HEK293 (cell line): ENCODE measurements around the gene EVA1B.

Experiments
- HIC1 ChIP-seq: fragments of 450-650 bp; formaldehyde crosslinking; IDR thresholded peaks from 2 replicates; pipeline ENCODE4 v1.5.1; 2016; ENCODE audit warnings: missing biosample characterization, missing genetic modification characterization
- KLF1 ChIP-seq: fragments of 450-650 bp; formaldehyde crosslinking; IDR thresholded peaks from 2 replicates; pipeline ENCODE4 v1.5.1; 2016; ENCODE audit warnings: missing biosample characterization, missing genetic modification characterization
- KLF10 ChIP-seq: fragments of 450-650 bp; IDR thresholded peaks from 2 replicates; pipeline ENCODE4 v1.5.1; 2018; ENCODE audit warnings: missing biosample characterization, mild to moderate bottlenecking, missing genetic modification characterization
- KLF7 ChIP-seq: fragments of 450-650 bp; formaldehyde crosslinking; IDR thresholded peaks from 2 replicates; pipeline ENCODE4 v1.5.1; 2016; ENCODE audit warnings: missing biosample characterization, missing genetic modification characterization, borderline replicate concordance
- MYNN ChIP-seq: fragments of 450-650 bp; formaldehyde crosslinking; IDR thresholded peaks from 2 replicates; pipeline ENCODE4 v1.5.1; 2016; ENCODE audit warnings: missing biosample characterization, missing genetic modification characterization, borderline replicate concordance
- PATZ1 ChIP-seq: fragments of 450-650 bp; formaldehyde crosslinking; IDR thresholded peaks from 2 replicates; pipeline ENCODE4 v1.5.1; 2016; ENCODE audit warnings: missing biosample characterization, missing genetic modification characterization
- SP3 ChIP-seq: fragments of 450-650 bp; formaldehyde crosslinking; IDR thresholded peaks from 2 replicates; pipeline ENCODE4 v1.5.1; 2016; ENCODE audit warnings: missing biosample characterization, missing genetic modification characterization
- TCF7L2 ChIP-seq: IDR thresholded peaks from 2 replicates; pipeline ENCODE4 v1.6.1; 2011; ENCODE audit warnings: low read depth, mild to moderate bottlenecking, inconsistent platforms, low read length, moderate library complexity, borderline replicate concordance
- ZBTB10 ChIP-seq: fragments of 450-650 bp; formaldehyde crosslinking; IDR thresholded peaks from 2 replicates; pipeline ENCODE4 v1.5.1; 2016; ENCODE audit warnings: missing biosample characterization, missing genetic modification characterization
- ZFHX2 ChIP-seq: fragments of 450-650 bp; formaldehyde crosslinking; conservative IDR thresholded peaks from 2 replicates; pipeline ENCODE4 v1.5.1; 2016; ENCODE audit warnings: missing biosample characterization, missing genetic modification characterization
- ZNF148 ChIP-seq: fragments of 450-650 bp; formaldehyde crosslinking; IDR thresholded peaks from 2 replicates; pipeline ENCODE4 v1.5.0; 2017; ENCODE audit warnings: missing biosample characterization, missing genetic modification characterization, borderline replicate concordance
- ZNF157 ChIP-seq: fragments of 450-650 bp; formaldehyde crosslinking; IDR thresholded peaks from 2 replicates; pipeline ENCODE4 v1.5.1; 2016; ENCODE audit warnings: missing biosample characterization, missing genetic modification characterization
- ZNF169 ChIP-seq: fragments of 450-650 bp; formaldehyde crosslinking; IDR thresholded peaks from 2 replicates; pipeline ENCODE4 v1.5.1; 2016; ENCODE audit warnings: missing biosample characterization, missing genetic modification characterization
- ZNF19 ChIP-seq: fragments of 450-650 bp; formaldehyde crosslinking; IDR thresholded peaks from 2 replicates; pipeline ENCODE4; 2016; ENCODE audit warnings: missing biosample characterization, missing genetic modification characterization, low read depth
- ZNF24 ChIP-seq: fragments of 450-650 bp; formaldehyde crosslinking; IDR thresholded peaks from 2 replicates; pipeline ENCODE4 v1.5.1; 2016; ENCODE audit warnings: missing biosample characterization, missing genetic modification characterization
- ZNF292 ChIP-seq: fragments of 450-650 bp; formaldehyde crosslinking; IDR thresholded peaks from 2 replicates; pipeline ENCODE4 v1.5.1; 2016; ENCODE audit warnings: low read depth, missing biosample characterization, missing genetic modification characterization, borderline replicate concordance
- ZNF311 ChIP-seq: fragments of 450-650 bp; formaldehyde crosslinking; IDR thresholded peaks from 2 replicates; pipeline ENCODE4 v1.5.1; 2017; ENCODE audit warnings: missing biosample characterization, missing genetic modification characterization, borderline replicate concordance
- ZNF324 ChIP-seq: fragments of 450-650 bp; formaldehyde crosslinking; IDR thresholded peaks from 2 replicates; pipeline ENCODE4 v1.5.1; 2016; ENCODE audit warnings: missing biosample characterization, missing genetic modification characterization
- ZNF404 ChIP-seq: fragments of 450-650 bp; formaldehyde crosslinking; IDR thresholded peaks from 2 replicates; pipeline ENCODE4 v1.5.1; 2017; ENCODE audit warnings: missing biosample characterization, missing genetic modification characterization
- ZNF549 ChIP-seq: fragments of 450-650 bp; IDR thresholded peaks from 2 replicates; pipeline ENCODE4 v1.5.1; 2018; ENCODE audit warnings: missing biosample characterization, missing genetic modification characterization, mild to moderate bottlenecking, inconsistent platforms, moderate library complexity
- ZNF629 ChIP-seq: fragments of 450-650 bp; formaldehyde crosslinking; IDR thresholded peaks from 2 replicates; pipeline ENCODE4 v1.5.1; 2017; ENCODE audit warnings: missing biosample characterization, missing genetic modification characterization
- ZNF670 ChIP-seq: fragments of 450-650 bp; formaldehyde crosslinking; IDR thresholded peaks from 2 replicates; pipeline ENCODE4 v1.5.1; 2016; ENCODE audit warnings: missing biosample characterization, missing genetic modification characterization, low read depth
- ZNF692 ChIP-seq: fragments of 450-650 bp; formaldehyde crosslinking; IDR thresholded peaks from 2 replicates; pipeline ENCODE4 v1.5.1; 2016; ENCODE audit warnings: missing biosample characterization, missing genetic modification characterization
- ZNF76 ChIP-seq: fragments of 450-650 bp; formaldehyde crosslinking; IDR thresholded peaks from 2 replicates; pipeline ENCODE4; 2016; ENCODE audit warnings: low read depth, missing biosample characterization, missing genetic modification characterization, borderline replicate concordance
- ZSCAN4 ChIP-seq: fragments of 450-650 bp; formaldehyde crosslinking; IDR thresholded peaks from 2 replicates; pipeline ENCODE4 v1.5.1; 2017; ENCODE audit warnings: missing biosample characterization, missing genetic modification characterization

EVA1B gene

GRCh38 chr1:36306902-36307456, 16.5 kb downstream of the EVA1B start (continued):
- TF ChIP-seq ZNF19 (no peak), ZNF292 (tag by site-specific recombination) (no peak), HIC1 (tag by site-specific recombination) (0 out of 2 replicates have a peak, but pooled peaks have one; percentile 6), ZNF169 (tag by site-specific recombination) (no peak), ZNF24 (peak; percentile 63; the same call in 1 of the 2 replicates), ZNF76 (tag by site-specific recombination) (0 out of 2 replicates have a peak, but pooled peaks have one; percentile 27), ZNF157 (tag by site-specific recombination) (no peak), SP3 (peak; percentile 79), KLF1 (tag by site-specific recombination) (peak; percentile 84), ZNF311 (no peak), ZSCAN4 (tag by site-specific recombination) (no peak), ZNF549 (no peak), ZBTB10 (tag by site-specific recombination) (peak; percentile 30; the same call in 1 of the 2 replicates), ZNF629 (peak; percentile 50), KLF10 (no peak), ZNF148 (tag by site-specific recombination) (no peak), ZFHX2 (peak; percentile 59; the same call in 1 of the 2 replicates), ZNF692 (tag by site-specific recombination) (no peak), ZNF670 (tag by site-specific recombination) (no peak), ZNF404 (tag by site-specific recombination) (no peak), KLF7 (tag by site-specific recombination) (peak; percentile 68; the same call in 1 of the 2 replicates), PATZ1 (tag by site-specific recombination) (peak; percentile 70), TCF7L2 (no peak), ZNF324 (tag by site-specific recombination) (no peak), MYNN (tag by site-specific recombination) (no peak; the same call in 1 of the 2 replicates)
